NCI-H2029 treated with DMSO at 0.1 percent for 48 hours (cell line): ENCODE results near the gene CELF4.

Source experiments
- DNase-seq: peaks from one replicate; lab custom pipeline; 2025; lab: John Stamatoyannopoulos, UW

CELF4 gene

GRCh38 chr18:37277804-37278203 lies 287.8 kb downstream of the CELF4 start:
- no peak for DNase-seq

GRCh38 chr18:37276111-37276890 lies 289.3 kb downstream of the CELF4 start:
- DNase-seq: no peak

GRCh38 chr18:37275237-37275741 lies 290.3 kb downstream of the CELF4 start:
- DNase-seq: no peak

GRCh38 chr18:37274309-37275236 lies 291.0 kb downstream of the CELF4 start:
- DNase-seq: no peak

- no peak for DNase-seq
These were observed 292.8 kb downstream of the CELF4 start for GRCh38 chr18:37272841-37273240.

- DNase-seq: no peak
These were observed 293.4 kb downstream of the CELF4 start for GRCh38 chr18:37272226-37272625.

- DNase-seq: no peak
These were observed 294.9 kb downstream of the CELF4 start for GRCh38 chr18:37270666-37271052.

- no peak for DNase-seq
These were observed 295.4 kb downstream of the CELF4 start for GRCh38 chr18:37270038-37270665.

- DNase-seq: no peak
These were observed 299.3 kb downstream of the CELF4 start for GRCh38 chr18:37266290-37266689.

GRCh38 chr18:37265382-37265781 lies 300.2 kb downstream of the CELF4 start:
- DNase-seq: no peak

GRCh38 chr18:37264956-37265355 lies 300.6 kb downstream of the CELF4 start:
- no peak for DNase-seq

- no peak for DNase-seq
These were observed 303.6 kb downstream of the CELF4 start for GRCh38 chr18:37261988-37262387.

- no peak for DNase-seq
These were observed 304.3 kb downstream of the CELF4 start for GRCh38 chr18:37261246-37261840.

- no peak for DNase-seq
These were observed 305.1 kb downstream of the CELF4 start for GRCh38 chr18:37260367-37261093.

- no peak for DNase-seq
These were observed 305.9 kb downstream of the CELF4 start for GRCh38 chr18:37259711-37260110.

GRCh38 chr18:37258819-37259218 lies 306.8 kb downstream of the CELF4 start:
- no peak for DNase-seq

GRCh38 chr18:37258131-37258530 lies 307.5 kb downstream of the CELF4 start:
- DNase-seq: no peak

- no peak for DNase-seq
These were observed 310.6 kb downstream of the CELF4 start for GRCh38 chr18:37254973-37255372.

GRCh38 chr18:37254236-37254754 lies 311.3 kb downstream of the CELF4 start:
- DNase-seq: no peak

GRCh38 chr18:37253394-37254235 lies 312.0 kb downstream of the CELF4 start:
- DNase-seq: no peak
